ENCODE data around the gene ANO1.

DNA sequence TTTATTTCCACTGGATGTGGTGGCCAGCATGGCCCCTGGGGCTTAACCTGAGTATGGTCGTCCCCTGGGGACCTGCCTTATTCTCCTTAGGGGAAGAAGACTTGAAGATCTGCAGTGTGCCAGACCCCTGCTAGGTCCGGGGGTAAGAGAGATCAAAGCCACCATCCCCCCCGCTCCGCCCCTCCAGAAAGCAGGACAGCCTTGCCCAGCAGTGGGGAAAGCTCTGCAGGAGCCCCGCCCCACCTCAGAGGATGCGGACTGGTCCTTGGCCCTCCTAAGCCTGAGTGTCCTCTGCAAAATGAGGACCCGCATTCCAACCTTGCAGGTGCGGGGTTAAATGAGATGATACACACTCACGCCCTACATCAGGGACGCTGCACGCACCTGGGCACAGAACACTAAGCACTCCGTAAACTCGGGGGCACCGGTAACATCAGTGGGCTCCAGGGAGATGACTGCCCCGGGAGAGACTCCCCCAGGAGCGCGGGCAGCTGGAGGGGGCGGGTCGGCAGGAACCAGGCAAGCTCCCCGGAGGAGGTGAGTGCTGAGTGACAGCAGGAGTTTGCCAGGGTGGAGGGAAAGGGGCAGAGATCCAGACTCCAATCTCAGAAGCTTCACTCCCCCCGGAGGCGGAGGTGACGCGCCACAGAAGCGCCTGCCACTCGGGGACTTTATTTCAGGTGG is 564 bp upstream of the ANO1 start:
- TF ChIP-seq, protein P1, sequence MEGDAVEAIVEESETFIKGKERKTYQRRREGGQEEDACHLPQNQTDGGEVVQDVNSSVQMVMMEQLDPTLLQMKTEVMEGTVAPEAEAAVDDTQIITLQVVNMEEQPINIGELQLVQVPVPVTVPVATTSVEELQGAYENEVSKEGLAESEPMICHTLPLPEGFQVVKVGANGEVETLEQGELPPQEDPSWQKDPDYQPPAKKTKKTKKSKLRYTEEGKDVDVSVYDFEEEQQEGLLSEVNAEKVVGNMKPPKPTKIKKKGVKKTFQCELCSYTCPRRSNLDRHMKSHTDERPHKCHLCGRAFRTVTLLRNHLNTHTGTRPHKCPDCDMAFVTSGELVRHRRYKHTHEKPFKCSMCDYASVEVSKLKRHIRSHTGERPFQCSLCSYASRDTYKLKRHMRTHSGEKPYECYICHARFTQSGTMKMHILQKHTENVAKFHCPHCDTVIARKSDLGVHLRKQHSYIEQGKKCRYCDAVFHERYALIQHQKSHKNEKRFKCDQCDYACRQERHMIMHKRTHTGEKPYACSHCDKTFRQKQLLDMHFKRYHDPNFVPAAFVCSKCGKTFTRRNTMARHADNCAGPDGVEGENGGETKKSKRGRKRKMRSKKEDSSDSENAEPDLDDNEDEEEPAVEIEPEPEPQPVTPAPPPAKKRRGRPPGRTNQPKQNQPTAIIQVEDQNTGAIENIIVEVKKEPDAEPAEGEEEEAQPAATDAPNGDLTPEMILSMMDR (conservative IDR thresholded peaks at IDR 0.05), result no peak
- TF ChIP-seq ZFX (IDR thresholded peaks at IDR 0.05), result no peak
